KMS-11 (cell line): ENCODE results near the gene MELK.

Experiments
- H2AFZ ChIP-seq: fragments of 200-600 bp; sonication (generic); 2 replicates; pipeline ENCODE4 v1.6.1; 2016; ENCODE audit warnings: antibody characterized with exemption, mixed run types, low read depth
- H3K27ac ChIP-seq: fragments of 200-600 bp; sonication (generic); 2 replicates; pipeline ENCODE4 v1.6.1; 2016; ENCODE audit warnings: mild to moderate bottlenecking, mixed run types
- H3K27me3 ChIP-seq: fragments of 200-600 bp; sonication (generic); 2 replicates; pipeline ENCODE4 v1.6.1; 2017; ENCODE audit warnings: mild to moderate bottlenecking, low read depth, mixed run types, moderate library complexity; ENCODE audit not compliant: insufficient read depth
- H3K36me3 ChIP-seq: fragments of 200-600 bp; sonication (generic); 2 replicates; pipeline ENCODE4 v1.6.1; 2017; ENCODE audit warnings: mild to moderate bottlenecking, mixed run types; ENCODE audit not compliant: insufficient read depth
- H3K4me1 ChIP-seq: fragments of 200-600 bp; sonication (generic); 2 replicates; pipeline ENCODE4 v1.6.1; 2016; ENCODE audit warnings: mild to moderate bottlenecking, low read depth, mixed run types; ENCODE audit not compliant: poor library complexity, severe bottlenecking
- H3K4me2 ChIP-seq: fragments of 200-600 bp; sonication (generic); 2 replicates; pipeline ENCODE4 v1.7.0; 2016; ENCODE audit warnings: mild to moderate bottlenecking, mixed run types
- H3K4me3 ChIP-seq: fragments of 200-600 bp; sonication (generic); IDR thresholded peaks from 2 replicates; pipeline ENCODE4 v1.6.1; 2017; ENCODE audit warnings: low read depth, low read length, mixed read lengths; ENCODE audit not compliant: insufficient read depth
- H3K79me2 ChIP-seq: fragments of 200-600 bp; sonication (generic); 2 replicates; pipeline ENCODE4 v1.6.1; 2016; ENCODE audit warnings: low read depth, mixed run types; ENCODE audit not compliant: insufficient read depth
- H3K9ac ChIP-seq: fragments of 200-600 bp; sonication (generic); 2 replicates; pipeline ENCODE4 v1.6.1; 2016; ENCODE audit warnings: mild to moderate bottlenecking, mixed run types
- H4K20me1 ChIP-seq: fragments of 200-600 bp; sonication (generic); 2 replicates; pipeline ENCODE4 v1.6.1; 2016; ENCODE audit warnings: mild to moderate bottlenecking, mixed run types; ENCODE audit not compliant: insufficient read depth
- CTCF ChIP-seq: fragments of 200-600 bp; sonication (generic); conservative IDR thresholded peaks from 2 replicates; pipeline ENCODE4 v1.6.1; 2017; ENCODE audit warnings: low read depth, mild to moderate bottlenecking, antibody characterized with exemption, low read length, moderate library complexity, mixed read lengths

MELK gene

GRCh38 chr9:36598273-36598672, 25.6 kb downstream of the MELK start:
- no peak overlapping the region for H3K4me3 ChIP-seq
- no peaks in the 10 kb centered on the region for H3K27me3 ChIP-seq
- H3K27ac ChIP-seq: no peak overlapping the region
- no peak overlapping the region for H2AFZ ChIP-seq
- no peak overlapping the region for H3K9ac ChIP-seq
- no peak overlapping the region for H3K4me2 ChIP-seq
- H3K4me1 ChIP-seq: no peaks in the 10 kb centered on the region
- no peak for TF ChIP-seq CTCF
- H3K36me3 ChIP-seq: 0 out of 2 replicates have a peak, but pooled peaks cover 11% of the 10 kb centered on the region
- no peaks in the 10 kb centered on the region for H3K79me2 ChIP-seq
- H4K20me1 ChIP-seq: peaks cover 3% of the 10 kb centered on the region; the same call in 1 of the 2 replicates

DNA sequence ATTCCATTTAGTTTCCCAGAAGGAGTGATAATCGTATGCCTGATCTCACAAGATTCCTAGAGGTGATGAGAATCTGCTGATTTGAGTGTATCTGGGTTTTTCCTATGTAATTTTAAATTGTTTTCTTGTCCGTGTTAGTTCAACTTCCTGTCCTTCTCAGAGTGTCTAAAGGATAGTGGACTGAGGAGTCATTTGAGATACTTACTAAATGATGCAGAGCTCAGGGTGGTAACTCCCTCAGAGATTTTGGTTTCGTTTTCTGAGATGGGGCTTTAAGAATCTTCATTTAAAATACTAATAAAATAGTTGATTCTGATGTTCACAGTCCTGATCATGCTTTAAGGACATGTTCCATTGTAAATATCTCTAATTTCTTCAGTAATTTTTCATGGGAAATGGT, 30.3 kb downstream of the MELK start:
- Histone ChIP-seq H2AFZ (no peak overlapping the region), H3K9ac (no peak overlapping the region), H3K27me3 (no peaks in the 10 kb centered on the region), H3K27ac (no peak overlapping the region), H4K20me1 (peaks cover 3% of the 10 kb centered on the region; the same call in 1 of the 2 replicates), H3K4me1 (peaks cover 13% of the 10 kb centered on the region), H3K36me3 (0 out of 2 replicates have a peak, but pooled peaks cover 11% of the 10 kb centered on the region), H3K79me2 (no peaks in the 10 kb centered on the region), H3K4me3 (no peak overlapping the region), H3K4me2 (no peak overlapping the region)
- TF ChIP-seq CTCF: no peak

DNA sequence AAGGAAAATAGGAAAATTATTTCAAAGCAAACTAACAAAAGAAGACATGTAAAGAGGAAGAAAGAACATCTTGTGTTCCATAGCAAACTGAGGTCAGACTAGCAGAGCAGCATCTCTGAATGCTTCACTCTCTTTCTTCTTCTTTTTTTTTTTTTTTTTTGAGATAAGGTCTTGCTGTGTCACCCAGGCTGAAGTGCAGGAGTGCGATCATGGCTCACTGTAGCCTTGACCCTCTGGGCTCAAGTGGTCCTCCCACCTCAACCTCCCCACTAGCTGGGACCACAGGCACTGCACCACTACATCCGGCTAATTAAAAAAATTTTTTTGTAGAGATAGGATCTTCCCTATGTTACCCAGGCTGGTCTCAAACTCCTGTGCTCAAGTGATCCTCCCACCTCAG, 36.6 kb downstream of the MELK start:
- Histone ChIP-seq H3K4me2 (no peak overlapping the region), H4K20me1 (no peaks in the 10 kb centered on the region), H3K27ac (no peak overlapping the region), H3K9ac (no peak overlapping the region), H3K4me3 (no peak overlapping the region), H3K36me3 (no peaks in the 10 kb centered on the region), H3K79me2 (no peaks in the 10 kb centered on the region), H3K4me1 (peaks cover 18% of the 10 kb centered on the region), H3K27me3 (no peaks in the 10 kb centered on the region), H2AFZ (no peak overlapping the region)
- TF ChIP-seq CTCF: no peak

GRCh38 chr9:36622121-36622520, 49.4 kb downstream of the MELK start:
- H3K4me2 ChIP-seq: no peak overlapping the region

More at GRCh38 chr9:36622121-36622520, 49.4 kb downstream of the MELK start:
- TF ChIP-seq CTCF: no peak
- Histone ChIP-seq H3K27ac (no peak overlapping the region), H4K20me1 (no peaks in the 10 kb centered on the region), H3K9ac (no peak overlapping the region), H2AFZ (no peak overlapping the region), H3K4me1 (no peaks in the 10 kb centered on the region), H3K27me3 (no peaks in the 10 kb centered on the region), H3K36me3 (no peaks in the 10 kb centered on the region), H3K79me2 (no peaks in the 10 kb centered on the region; the same call in 1 of the 2 replicates), H3K4me3 (no peak overlapping the region)
